GM18511 (cell line): ENCODE data around the gene PLXNB2.
"Not testable (repeated sequence)": the region's sequence is repeated elsewhere in the genome, so short reads cannot be mapped to it uniquely, and the experiment has no call there.

ENCODE experiments used
- ATAC-seq: cut with Tn5 transposase; IDR thresholded peaks from one replicate; pipeline ENCODE4 v1.9.1; 2021; ENCODE audit warnings: mild to moderate bottlenecking, moderate library complexity; ENCODE audit not compliant: unreplicated experiment

The PLXNB2 gene

DNA sequence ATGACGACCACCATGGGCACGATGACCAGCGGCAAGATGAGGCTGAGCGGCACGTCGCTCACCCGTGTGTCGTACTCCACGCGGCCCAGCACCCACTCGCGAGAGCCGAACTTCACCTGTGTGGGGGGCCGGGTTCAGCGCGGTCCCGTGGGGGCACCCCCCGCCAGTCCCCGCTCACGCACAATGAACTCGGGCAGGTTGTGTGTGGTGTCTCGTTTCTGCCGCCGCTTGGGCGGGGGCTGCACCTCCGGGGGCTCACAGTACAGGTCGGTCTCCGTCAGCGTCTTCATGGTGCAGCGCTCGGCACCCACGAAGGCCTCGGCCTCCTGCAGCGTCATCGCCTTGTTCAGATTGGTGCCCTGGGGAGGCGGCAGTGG lies 26.1 kb downstream of the PLXNB2 start:
- ATAC-seq = no peak

- ATAC-seq = no peak
Measured at GRCh38 chr22:50280708-50281383, 26.6 kb downstream of the PLXNB2 start.

DNA sequence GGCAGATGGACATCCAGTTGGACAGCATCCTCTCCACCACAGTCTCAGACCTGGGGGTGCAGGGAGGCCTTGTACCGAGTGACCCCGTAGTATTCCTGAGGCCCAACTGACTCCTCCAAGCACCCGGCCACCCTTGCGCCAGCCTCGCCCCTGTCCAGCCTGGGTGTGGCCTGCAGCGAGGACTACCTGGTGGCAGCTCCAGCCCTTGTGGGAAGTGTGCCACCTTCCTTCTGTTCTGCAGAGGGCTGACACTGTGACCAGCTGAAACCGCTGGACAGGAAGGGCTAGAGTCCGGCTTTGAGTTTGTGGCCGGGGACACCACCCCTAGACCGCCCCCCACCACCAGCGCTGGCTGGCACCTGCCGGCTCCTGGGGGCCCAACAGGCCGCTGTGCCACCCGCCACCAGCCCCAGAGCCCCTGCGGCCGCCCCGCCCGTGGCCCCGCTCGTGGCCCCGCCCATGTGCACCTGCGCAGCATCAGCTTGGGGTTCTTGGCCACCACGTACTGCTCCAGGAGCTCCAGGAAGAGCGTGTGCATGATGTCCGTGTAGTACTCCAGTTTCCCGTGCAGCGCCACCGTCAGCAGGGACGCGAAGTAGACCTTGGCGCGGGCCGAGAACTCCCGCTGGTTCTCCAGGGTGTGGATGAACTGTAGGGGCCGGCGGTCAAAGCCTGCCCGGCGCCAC lies 27.3 kb downstream of the PLXNB2 start:
- ATAC-seq = no peak

- no peak for ATAC-seq
Measured at GRCh38 chr22:50278956-50279619, 28.4 kb downstream of the PLXNB2 start.

DNA sequence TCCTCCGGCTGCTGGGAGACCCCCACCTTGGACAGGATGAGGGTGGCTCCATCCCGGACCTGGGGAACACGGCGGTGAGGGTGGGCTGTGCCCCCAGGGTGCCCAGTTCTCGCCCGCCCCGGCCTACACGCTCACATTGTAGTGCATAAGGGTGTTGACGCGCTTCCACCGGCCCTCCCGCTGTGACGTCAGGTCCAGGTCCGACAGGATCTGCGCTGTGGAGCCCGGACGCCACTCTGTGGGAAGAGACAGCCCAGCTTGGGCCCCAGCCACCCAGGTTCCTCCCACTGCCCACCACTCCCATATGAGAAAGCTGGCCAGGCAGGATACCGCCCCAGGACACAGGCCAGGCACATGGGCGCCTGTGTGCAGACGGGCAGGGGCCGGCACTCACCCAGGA lies 29.0 kb downstream of the PLXNB2 start:
- ATAC-seq = no peak

GRCh38 chr22:50277761-50278160 lies 29.7 kb downstream of the PLXNB2 start:
- no peak for ATAC-seq

DNA sequence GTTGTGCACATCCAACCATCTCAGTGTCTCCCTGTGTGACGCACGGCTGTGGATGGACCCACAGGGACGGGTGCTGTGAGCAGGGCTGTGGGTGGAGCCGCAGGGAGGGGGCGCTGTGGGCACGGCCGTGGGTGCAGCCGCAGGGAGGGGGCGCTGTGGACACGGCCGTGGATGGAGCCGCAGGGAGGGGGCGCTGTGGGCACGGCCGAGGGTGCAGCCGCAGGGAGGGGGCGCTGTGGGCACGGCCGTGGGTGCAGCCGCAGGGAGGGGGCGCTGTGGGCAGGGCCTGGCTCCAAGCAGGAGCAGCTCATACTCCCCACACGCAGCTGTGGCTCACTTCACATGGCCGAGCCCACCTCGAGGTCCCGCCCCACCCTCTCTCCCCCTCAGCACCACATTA lies 31.3 kb downstream of the PLXNB2 start:
- peak; percentile 69 for ATAC-seq

DNA sequence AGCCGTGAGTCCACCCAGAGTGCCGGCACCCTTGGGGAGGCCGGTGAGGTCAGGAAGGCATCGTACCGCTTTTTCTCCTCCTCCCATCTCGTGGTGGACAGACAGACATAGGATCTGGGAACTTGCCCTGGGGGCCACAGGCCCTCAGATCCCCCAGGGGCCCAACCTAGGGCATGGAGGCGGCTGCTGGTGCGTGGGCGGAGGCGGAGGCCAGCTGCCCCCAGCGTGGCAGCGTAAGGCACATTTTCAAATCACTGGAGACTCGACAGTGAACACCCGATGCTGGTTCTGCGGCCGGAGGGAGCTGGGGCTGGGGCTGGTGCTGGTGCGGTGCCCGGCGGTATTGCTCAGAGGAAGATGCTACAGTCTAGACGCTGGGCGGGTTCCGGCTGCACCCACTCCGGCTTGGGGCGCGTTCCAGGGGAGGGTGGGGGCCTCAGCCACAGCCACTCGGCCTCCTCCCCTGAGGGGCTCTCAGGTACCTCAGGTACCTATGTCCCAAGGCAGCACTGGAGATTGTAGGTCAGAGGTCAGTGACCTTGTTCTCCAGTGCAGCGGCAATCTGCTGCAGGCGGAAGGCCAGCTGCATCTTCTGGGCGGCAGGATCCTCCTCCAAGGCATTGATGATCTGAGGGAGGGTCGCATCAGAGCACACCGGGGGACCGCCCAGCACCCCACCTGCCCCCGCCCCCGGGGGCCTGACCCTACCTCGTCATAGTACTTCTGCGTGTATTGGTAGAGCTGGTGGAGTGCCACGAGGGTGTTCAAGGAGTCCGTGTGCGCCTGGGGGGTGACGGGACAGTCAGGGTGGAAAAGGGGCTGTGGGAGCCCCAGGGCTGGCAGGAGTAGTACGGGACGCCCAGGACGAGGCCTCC lies 32.0 kb downstream of the PLXNB2 start:
- ATAC-seq = no peak

GRCh38 chr22:50274771-50275170 lies 32.7 kb downstream of the PLXNB2 start:
- no peak for ATAC-seq

DNA sequence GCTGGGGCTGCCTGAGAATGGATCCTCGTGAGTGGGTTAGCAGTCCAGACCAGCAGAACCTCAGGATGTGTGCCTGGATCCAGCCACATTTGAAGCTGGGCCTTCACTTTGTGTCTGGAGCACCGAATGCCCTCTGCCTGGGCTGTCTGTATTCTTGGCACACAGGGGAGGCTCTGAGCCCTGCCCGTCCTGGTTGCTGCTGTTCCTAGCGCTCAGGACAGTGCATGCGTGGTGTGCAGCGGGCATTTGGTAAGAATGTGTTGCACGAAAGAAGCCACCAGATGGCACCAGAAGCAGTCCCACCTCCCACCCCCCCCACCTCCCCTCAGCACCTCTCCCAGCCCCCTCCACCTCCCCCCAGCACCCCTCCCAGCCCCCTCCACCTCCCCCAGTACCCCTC lies 33.1 kb downstream of the PLXNB2 start:
- ATAC-seq = no peak

DNA sequence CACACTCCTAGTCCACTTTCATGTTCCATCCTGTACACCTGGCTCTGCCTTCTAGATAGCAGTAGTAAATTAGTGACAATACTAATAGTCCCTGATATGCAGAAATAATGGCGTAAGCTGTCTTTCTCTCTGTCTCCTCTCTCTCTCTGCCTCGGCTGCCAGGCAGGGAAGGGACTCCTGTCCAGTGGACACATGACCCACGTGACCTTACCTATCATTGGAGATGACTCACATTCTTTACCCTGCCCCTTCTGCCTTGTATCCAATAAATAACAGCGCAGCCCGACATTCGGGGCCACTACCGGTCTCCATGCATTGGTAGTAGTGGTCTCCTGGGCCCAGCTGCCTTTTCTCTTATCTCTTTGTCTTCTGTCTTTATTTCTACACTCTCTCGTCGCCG lies 33.7 kb downstream of the PLXNB2 start:
- ATAC-seq = not testable (repeated sequence)

DNA sequence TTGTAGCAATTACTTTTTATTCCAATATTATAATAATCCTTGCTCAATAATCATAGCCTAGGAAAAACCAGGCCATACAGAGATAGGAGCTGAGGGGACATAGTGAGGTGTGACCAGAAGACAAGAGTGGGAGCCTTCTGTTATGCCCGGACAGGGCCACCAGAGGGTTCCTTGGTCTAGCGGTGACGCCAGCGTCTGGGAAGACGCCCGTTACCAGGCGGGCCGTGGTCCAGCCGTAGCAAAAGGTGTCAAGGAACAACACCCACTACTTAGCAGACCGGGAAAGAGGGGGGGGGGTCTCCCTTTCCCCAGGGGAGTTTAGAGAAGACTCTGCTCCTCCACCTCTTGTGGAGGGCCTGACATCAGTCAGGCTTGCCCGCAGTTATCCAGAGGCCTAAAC lies 34.1 kb downstream of the PLXNB2 start:
- ATAC-seq = not testable (repeated sequence)

- no peak for ATAC-seq
Measured at GRCh38 chr22:50272044-50272802, 35.2 kb downstream of the PLXNB2 start.

- ATAC-seq = no peak
Measured at GRCh38 chr22:50271519-50271970, 35.9 kb downstream of the PLXNB2 start.

GRCh38 chr22:50270666-50271394 lies 36.6 kb downstream of the PLXNB2 start:
- ATAC-seq = no peak

- ATAC-seq = no peak
Measured at GRCh38 chr22:50269970-50270665, 37.3 kb downstream of the PLXNB2 start, which contains the start of gene MAPK11. TSS of gene MAPK11 (minus strand) at chr22:50270380. CDS start at chr22:50270292, 88 bp downstream.

DNA sequence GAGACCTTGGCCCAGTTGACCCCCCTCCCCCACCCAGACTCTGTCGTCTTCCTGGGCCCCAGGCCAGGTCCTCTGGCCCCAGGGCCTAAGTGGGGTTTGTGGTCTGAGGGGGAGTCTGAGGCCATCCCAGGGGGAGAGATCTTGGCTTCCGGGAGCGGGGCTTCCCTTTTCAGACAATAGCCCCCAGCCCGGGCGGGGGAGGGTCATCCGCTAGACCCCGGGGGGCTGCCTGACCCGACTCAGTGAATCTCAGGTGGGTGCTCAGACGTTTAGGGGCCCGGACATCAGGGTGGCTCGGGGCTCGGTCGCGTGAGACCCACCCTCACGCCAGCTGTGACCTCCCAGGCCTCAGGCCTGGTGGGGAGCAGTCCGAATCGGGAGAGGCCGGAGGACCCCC lies 37.9 kb downstream of the PLXNB2 start:
- ATAC-seq = no peak

DNA sequence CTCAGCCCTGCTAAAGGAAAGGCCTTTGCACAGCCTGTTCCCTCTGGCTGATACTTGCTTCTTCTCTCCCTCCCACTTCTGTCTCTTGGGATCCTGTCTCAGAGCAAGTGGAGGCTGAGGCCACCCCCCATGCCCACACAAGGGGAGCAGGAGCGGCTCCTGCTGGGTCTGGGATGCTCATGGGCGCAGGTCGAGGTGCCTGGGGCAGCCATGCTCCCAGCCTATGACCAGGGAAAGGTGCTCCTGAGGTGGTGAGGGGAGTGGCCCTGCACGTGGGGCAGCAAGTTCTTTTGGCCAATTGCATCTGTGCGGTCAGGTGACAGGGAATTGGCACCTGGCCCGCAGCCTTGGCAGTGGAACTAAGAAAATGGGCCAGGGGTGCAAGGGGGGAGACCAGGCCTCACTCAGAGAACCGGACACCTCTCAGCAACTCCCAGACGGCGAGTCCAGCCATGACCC lies 38.8 kb downstream of the PLXNB2 start:
- no peak for ATAC-seq
